K562 (cell line): Measurements from ENCODE around the gene CHD6. TPM values are rescaled to one million over a fixed set of nuclear protein-coding genes. Genes with fewer than 3 reads are reported as not detected.
A peak's percentile ranks its signal among the peaks of the same experiment; 100 is the strongest.

Experiments
- ATAC-seq: fragments of 200-7000 bp; cut with Tn5 transposase; 3 replicates; pipeline ENCODE4 v1.9.1; 2020; ENCODE audit warnings: moderate library complexity
- BruUV-seq: library from RNA; stranded (reverse); fragments of 400-500 nt; replicated peaks from 2 replicates; lab custom pipeline; 2021; lab: Mats Ljungman, UMichigan
- CTCF ChIA-PET: fragments of 300-600 bp; formaldehyde crosslinking; extraction: SDS; loops from one replicate; lab custom pipeline; 2021; ENCODE audit warnings: low intra/inter-chr PET ratio; lab: Yijun Ruan, JAX
- POLR2A ChIA-PET: fragments of 300-600, 350-650 bp; sonication (Branson Sonifier 250); formaldehyde crosslinking; extraction: SDS; loops from one replicate; lab custom pipeline; 2021; ENCODE audit warnings: antibody characterized with exemption, inconsistent platforms; lab: Yijun Ruan, JAX
- DNase-seq, 4 experiments: peaks; one replicate each; pipeline versions ENCODE4 v3.0.0 to v3.0.0-alpha.2; 2011 to 2018; ENCODE audit warnings: low spot score in 3 of 4, mixed read lengths in 3 of 4; ENCODE audit errors: extremely low read depth in 1 of 4
- FAIRE-seq: peaks from 2 replicates; lab custom pipeline; 2011; peaks lifted over from hg19 to GRCh38; lab: Jason Lieb, UNC
- H2AFZ ChIP-seq: 2 replicates; pipeline ENCODE4 v1.6.0; 2011; ENCODE audit warnings: low read depth, low read length, control low read depth, inconsistent platforms
- H3K27ac ChIP-seq: fragments of 200-600 bp; 3 replicates; pipeline ENCODE4 v1.8.0; 2011; ENCODE audit warnings: low read depth, mild to moderate bottlenecking, control low read depth, inconsistent platforms, low read length, moderate library complexity, mixed read lengths; ENCODE audit errors: extremely low read depth
- H3K27me3 ChIP-seq, 2 experiments: fragments of 300-600 bp in 1 of 2; 2 replicates in 1 of 2; 3 replicates in 1 of 2; pipeline versions ENCODE4 v1.6.0 to v1.8.0; 2011; ENCODE audit warnings: inconsistent platforms in 2 of 2, low read length in 2 of 2, mild to moderate bottlenecking in 1 of 2, mixed read lengths in 1 of 2, moderate library complexity in 1 of 2; ENCODE audit not compliant: control insufficient read depth in 2 of 2, insufficient read depth in 2 of 2
- H3K36me3 ChIP-seq: fragments of 300-600 bp; 3 replicates; pipeline ENCODE4 v1.8.0; 2011; ENCODE audit warnings: mild to moderate bottlenecking, low read length, inconsistent platforms; ENCODE audit not compliant: control insufficient read depth, insufficient read depth
- H3K4me1 ChIP-seq, 2 experiments: fragments of 200-600 bp in 1 of 2; replicated peaks in 1 of 2; 2 replicates in 1 of 2; 3 replicates in 1 of 2; pipeline versions ENCODE4 v1.5.1 to v1.8.0; 2011; ENCODE audit warnings: inconsistent platforms in 2 of 2, low read length in 2 of 2, mild to moderate bottlenecking in 1 of 2, mixed read lengths in 1 of 2, moderate library complexity in 1 of 2; ENCODE audit not compliant: control insufficient read depth in 2 of 2, insufficient read depth in 2 of 2
- H3K4me2 ChIP-seq: 2 replicates; pipeline ENCODE4 v1.6.1; 2011; ENCODE audit warnings: low read length, control low read depth, inconsistent platforms, mixed read lengths; ENCODE audit not compliant: insufficient read depth
- H3K4me3 ChIP-seq: fragments of 200-600 bp; sonication (generic), shearing (Covaris generic); 2 replicates; pipeline ENCODE4 v1.5.1; 2016; ENCODE audit warnings: control low read depth, inconsistent platforms
- H3K79me2 ChIP-seq: fragments of 200-600 bp; 3 replicates; pipeline ENCODE4 v1.8.0; 2011; ENCODE audit warnings: low read length, inconsistent platforms; ENCODE audit not compliant: control insufficient read depth, insufficient read depth
- H3K9ac ChIP-seq, 2 experiments: 2 replicates each; pipeline versions ENCODE4 v1.6.0 to v1.6.1; 2011; ENCODE audit warnings: low read depth in 2 of 2, low read length in 2 of 2, control low read depth in 1 of 2, inconsistent platforms in 1 of 2, mild to moderate bottlenecking in 1 of 2, mixed read lengths in 1 of 2; ENCODE audit not compliant: insufficient read depth in 1 of 2
- H3K9me1 ChIP-seq: one replicate; pipeline ENCODE4 v1.6.0; 2011; ENCODE audit warnings: inconsistent platforms, mild to moderate bottlenecking, low read length, moderate library complexity; ENCODE audit not compliant: control insufficient read depth, insufficient read depth
- H3K9me3 ChIP-seq: replicated peaks from 2 replicates; pipeline ENCODE4 v1.5.1; 2011; ENCODE audit warnings: low read depth, low read length, inconsistent platforms; ENCODE audit not compliant: control insufficient read depth, insufficient read depth
- H4K20me1 ChIP-seq: replicated peaks from 2 replicates; pipeline ENCODE4 v1.6.1; 2011; ENCODE audit warnings: low read length, inconsistent platforms, mixed read lengths; ENCODE audit not compliant: control insufficient read depth, insufficient read depth
- BACH1 ChIP-seq: fragments of 200-800 bp; sonication (Bioruptor generic); IDR thresholded peaks from 2 replicates; pipeline ENCODE4 v1.6.1; 2016; ENCODE audit warnings: missing genetic modification characterization, missing compliant biosample characterization
- HDAC2 ChIP-seq: fragments of 450-650 bp; IDR thresholded peaks from 2 replicates; pipeline ENCODE4 v1.6.1; 2016; ENCODE audit warnings: mild to moderate bottlenecking
- JUND ChIP-seq, 2 experiments: IDR thresholded peaks; 2 replicates in 1 of 2; 3 replicates in 1 of 2; pipeline ENCODE4 v1.6.1; 2011; ENCODE audit warnings: borderline replicate concordance in 2 of 2, low read depth in 2 of 2, low read length in 2 of 2, improper control_type of control experiment in 1 of 2, missing biosample characterization in 1 of 2, missing genetic modification characterization in 1 of 2, missing genetic modification reagents in 1 of 2
- MCM3 ChIP-seq: fragments of 450-650 bp; IDR thresholded peaks from 2 replicates; pipeline ENCODE4 v1.6.1; 2016
- NR3C1 ChIP-seq: sonication (generic); formaldehyde crosslinking; IDR thresholded peaks from 2 replicates; pipeline ENCODE4 v1.8.1; 2022; ENCODE audit warnings: missing genetic modification reagents
- TCF7L2 ChIP-seq: fragments of 150-350 bp; IDR thresholded peaks from 2 replicates; pipeline ENCODE4 v1.6.1; 2016; ENCODE audit warnings: low read depth, mild to moderate bottlenecking, low read length, moderate library complexity
- TEAD4 ChIP-seq, 2 experiments: sonication (generic) in 1 of 2; formaldehyde crosslinking in 1 of 2; IDR thresholded peaks; 2 replicates each; pipeline versions ENCODE4 v1.6.1 to v1.8.0; 2012 to 2022; ENCODE audit warnings: borderline replicate concordance in 1 of 2, inconsistent platforms in 1 of 2, low read length in 1 of 2, mild to moderate bottlenecking in 1 of 2, missing genetic modification reagents in 1 of 2
- ZFPM2 ChIP-seq: fragments of 250-450 bp; sonication (Bioruptor Pico); IDR thresholded peaks from 2 replicates; pipeline ENCODE4 v1.5.1; 2022; ENCODE audit warnings: mild to moderate bottlenecking
- ZNF75A ChIP-seq: fragments of 450-650 bp; formaldehyde crosslinking; IDR thresholded peaks from 2 replicates; pipeline ENCODE4 v1.4.0; 2020; ENCODE audit warnings: mild to moderate bottlenecking
- ZNF778 ChIP-seq: fragments of 450-650 bp; formaldehyde crosslinking; IDR thresholded peaks from 2 replicates; pipeline ENCODE4 v1.4.0; 2020; ENCODE audit warnings: mild to moderate bottlenecking, moderate library complexity
- WGBS: fragments of 100-300 bp; shearing (Covaris generic); methylation state at CpG from one replicate; pipeline ENCODE4 v1.1.6; 2016; ENCODE audit warnings: low coverage, mixed read lengths; ENCODE audit not compliant: insufficient coverage; ENCODE audit errors: missing lambda C conversion rate; 5-methylcytosine and 5-hydroxymethylcytosine counted together
- in situ Hi-C: fragments of 300-500 bp; cut with MboI; formaldehyde crosslinking; loops from 4 replicates; pipeline ENCODE4 v1.15.0; 2018; ENCODE audit warnings: inconsistent platforms, mixed read lengths
- intact Hi-C: fragments of 100-400 bp; cut with micrococcal nuclease; formaldehyde crosslinking; loops from 2 replicates; pipeline ENCODE4 v1.14.2; 2022
- polyA plus RNA-seq, 8 experiments: library from polyadenylated mRNA; depleted of rRNA in 4 of 8; stranded (reverse) in 5 of 8; unstranded in 3 of 8; fragments of >200 nt; fragmentation: Nextera tagmentation in 2 of 8; fragmentation: Illumina TruSeq in 1 of 8; extraction: Ambion mirVana in 2 of 8; extraction: Trizol in 1 of 8; gene quantifications; 2 replicates each; pipeline versions ENCODE4 v1.2.1 to v1.2.3, GENCODE V29; 2011 to 2014; ENCODE audit warnings: inconsistent platforms in 1 of 8, missing spikeins in 1 of 8
- total RNA-seq, 7 experiments: library from RNA; depleted of rRNA in 6 of 7; stranded (reverse); fragments of >200 nt in 6 of 7; fragmentation: Illumina TruSeq in 2 of 7; extraction: Trizol in 2 of 7; gene quantifications; 2 replicates each; pipeline versions ENCODE4 v1.2.1 to v1.2.3, GENCODE V29; 2011 to 2021; ENCODE audit warnings: low replicate concordance in 1 of 7
- TF ChIP-seq, protein P1 (sequence below): fragments of 450-650 bp; formaldehyde crosslinking; IDR thresholded peaks from 2 replicates; pipeline ENCODE4 v1.4.0; 2022; ENCODE audit warnings: missing genetic modification characterization
- TF ChIP-seq, protein P2 (sequence below): fragments of 250-450 bp; sonication (Bioruptor Pico); IDR thresholded peaks from 2 replicates; pipeline ENCODE4 v1.5.0; 2020; ENCODE audit warnings: mild to moderate bottlenecking, borderline replicate concordance
- TF ChIP-seq, protein P3 (sequence below), 2 experiments: fragments of 450-650 bp; IDR thresholded peaks; 2 replicates each; pipeline ENCODE4 v1.6.1; 2016
- TF ChIP-seq, protein P4 (sequence below): fragments of 450-650 bp; formaldehyde crosslinking; IDR thresholded peaks from 2 replicates; pipeline ENCODE4 v1.4.0; 2020; ENCODE audit warnings: mild to moderate bottlenecking, moderate library complexity

Gene CHD6
- total and polyA plus RNA-seq, 9 of the 15 experiments (the other 6 are each of a cell fraction or from before 2014, with no cell fraction given), result 3.9 to 24.2 (median 12.8) TPM

DNA sequence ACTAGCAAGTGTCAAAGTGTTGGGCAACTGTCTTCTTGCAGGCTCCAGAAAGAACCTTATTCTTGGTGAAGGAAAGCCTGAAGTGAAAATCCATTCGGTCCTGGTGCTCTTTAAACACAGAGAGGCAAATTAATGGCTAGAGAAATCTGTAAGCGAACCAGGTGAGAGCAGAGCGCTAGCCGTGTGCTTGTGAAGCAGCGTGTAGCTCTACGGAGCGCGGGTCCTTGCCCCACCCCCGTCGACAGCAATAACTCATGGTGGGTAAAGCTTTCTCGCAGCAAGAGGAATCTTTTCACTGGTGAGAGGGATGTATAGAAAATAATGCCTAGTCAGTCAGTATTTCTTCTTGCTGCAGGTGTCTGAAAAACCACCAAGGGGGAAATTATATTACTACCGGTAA, 214.6 kb downstream of the CHD6 start:
- no peaks in the 10 kb centered on the region; the same call in 1 of the 2 replicates for H4K20me1 ChIP-seq
- in situ Hi-C loops (no loop called here), intact Hi-C loops (no loop called here)
- ChIA-PET CTCF (no interaction called here), POLR2A (no interaction called here)
- H3K9me3 ChIP-seq, result no peaks in the 10 kb centered on the region
- 82% methylated on average over 12 of the region's 12 CpGs for WGBS
- peaks cover 0 to 4% of the 10 kb centered on the region in 2 experiments; a peak in 3 of 5 replicates for H3K4me1 ChIP-seq
- H3K27ac ChIP-seq, result no peak overlapping the region
- peaks cover 34% of the 10 kb centered on the region; the same call in 2 of the 3 replicates for H3K36me3 ChIP-seq
- H3K79me2 ChIP-seq, result no peaks in the 10 kb centered on the region
- H3K4me2 ChIP-seq, result no peak overlapping the region
- no peak overlapping the region for H3K9ac ChIP-seq
- no peak for ATAC-seq
- BruUV-seq, result TSS peak; percentile 14
- no peak overlapping the region for H2AFZ ChIP-seq
- no peak for DNase-seq
- no peak overlapping the region for H3K4me3 ChIP-seq
- H3K9me1 ChIP-seq, result no peaks in the 10 kb centered on the region
- no peak for FAIRE-seq
- H3K27me3 ChIP-seq, result no peaks in the 10 kb centered on the region
- TF ChIP-seq TCF7L2, result no peak
- no peak for TF ChIP-seq JUND (IDR thresholded peaks at IDR 0.05; ENCODE audit: borderline replicate concordance, low read depth, low read length)
- TF ChIP-seq JUND (tag; IDR thresholded peaks at IDR 0.05; ENCODE audit: borderline replicate concordance, low read depth, low read length), result no peak
- TF ChIP-seq, protein P1, sequence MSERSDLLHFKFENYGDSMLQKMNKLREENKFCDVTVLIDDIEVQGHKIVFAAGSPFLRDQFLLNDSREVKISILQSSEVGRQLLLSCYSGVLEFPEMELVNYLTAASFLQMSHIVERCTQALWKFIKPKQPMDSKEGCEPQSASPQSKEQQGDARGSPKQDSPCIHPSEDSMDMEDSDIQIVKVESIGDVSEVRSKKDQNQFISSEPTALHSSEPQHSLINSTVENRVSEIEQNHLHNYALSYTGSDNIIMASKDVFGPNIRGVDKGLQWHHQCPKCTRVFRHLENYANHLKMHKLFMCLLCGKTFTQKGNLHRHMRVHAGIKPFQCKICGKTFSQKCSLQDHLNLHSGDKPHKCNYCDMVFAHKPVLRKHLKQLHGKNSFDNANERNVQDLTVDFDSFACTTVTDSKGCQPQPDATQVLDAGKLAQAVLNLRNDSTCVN (CRISPR knock-in tag), result no peak
- no peak for TF ChIP-seq ZNF778 (CRISPR knock-in tag)
- no peak for TF ChIP-seq ZFPM2 (CRISPR knock-in tag)
- TF ChIP-seq BACH1 (tag), result no peak
- TF ChIP-seq TEAD4 (IDR thresholded peaks at IDR 0.05; ENCODE audit: low read length), result no peak
- TF ChIP-seq TEAD4 (CRISPR knock-in tag; IDR thresholded peaks at IDR 0.05; ENCODE audit: borderline replicate concordance), result no peak
- TF ChIP-seq, protein P2, sequence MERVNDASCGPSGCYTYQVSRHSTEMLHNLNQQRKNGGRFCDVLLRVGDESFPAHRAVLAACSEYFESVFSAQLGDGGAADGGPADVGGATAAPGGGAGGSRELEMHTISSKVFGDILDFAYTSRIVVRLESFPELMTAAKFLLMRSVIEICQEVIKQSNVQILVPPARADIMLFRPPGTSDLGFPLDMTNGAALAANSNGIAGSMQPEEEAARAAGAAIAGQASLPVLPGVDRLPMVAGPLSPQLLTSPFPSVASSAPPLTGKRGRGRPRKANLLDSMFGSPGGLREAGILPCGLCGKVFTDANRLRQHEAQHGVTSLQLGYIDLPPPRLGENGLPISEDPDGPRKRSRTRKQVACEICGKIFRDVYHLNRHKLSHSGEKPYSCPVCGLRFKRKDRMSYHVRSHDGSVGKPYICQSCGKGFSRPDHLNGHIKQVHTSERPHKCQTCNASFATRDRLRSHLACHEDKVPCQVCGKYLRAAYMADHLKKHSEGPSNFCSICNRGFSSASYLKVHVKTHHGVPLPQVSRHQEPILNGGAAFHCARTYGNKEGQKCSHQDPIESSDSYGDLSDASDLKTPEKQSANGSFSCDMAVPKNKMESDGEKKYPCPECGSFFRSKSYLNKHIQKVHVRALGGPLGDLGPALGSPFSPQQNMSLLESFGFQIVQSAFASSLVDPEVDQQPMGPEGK, result no peak
- TF ChIP-seq NR3C1, result no peak
- no peak for TF ChIP-seq ZNF75A (CRISPR knock-in tag)
- TF ChIP-seq MCM3, result no peak
- no peak for TF ChIP-seq HDAC2
- TF ChIP-seq, protein P3, sequence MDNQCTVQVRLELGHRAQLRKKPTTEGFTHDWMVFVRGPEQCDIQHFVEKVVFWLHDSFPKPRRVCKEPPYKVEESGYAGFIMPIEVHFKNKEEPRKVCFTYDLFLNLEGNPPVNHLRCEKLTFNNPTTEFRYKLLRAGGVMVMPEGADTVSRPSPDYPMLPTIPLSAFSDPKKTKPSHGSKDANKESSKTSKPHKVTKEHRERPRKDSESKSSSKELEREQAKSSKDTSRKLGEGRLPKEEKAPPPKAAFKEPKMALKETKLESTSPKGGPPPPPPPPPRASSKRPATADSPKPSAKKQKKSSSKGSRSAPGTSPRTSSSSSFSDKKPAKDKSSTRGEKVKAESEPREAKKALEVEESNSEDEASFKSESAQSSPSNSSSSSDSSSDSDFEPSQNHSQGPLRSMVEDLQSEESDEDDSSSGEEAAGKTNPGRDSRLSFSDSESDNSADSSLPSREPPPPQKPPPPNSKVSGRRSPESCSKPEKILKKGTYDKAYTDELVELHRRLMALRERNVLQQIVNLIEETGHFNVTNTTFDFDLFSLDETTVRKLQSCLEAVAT (IDR thresholded peaks at IDR 0.05), result no peak
- TF ChIP-seq, protein P4, sequence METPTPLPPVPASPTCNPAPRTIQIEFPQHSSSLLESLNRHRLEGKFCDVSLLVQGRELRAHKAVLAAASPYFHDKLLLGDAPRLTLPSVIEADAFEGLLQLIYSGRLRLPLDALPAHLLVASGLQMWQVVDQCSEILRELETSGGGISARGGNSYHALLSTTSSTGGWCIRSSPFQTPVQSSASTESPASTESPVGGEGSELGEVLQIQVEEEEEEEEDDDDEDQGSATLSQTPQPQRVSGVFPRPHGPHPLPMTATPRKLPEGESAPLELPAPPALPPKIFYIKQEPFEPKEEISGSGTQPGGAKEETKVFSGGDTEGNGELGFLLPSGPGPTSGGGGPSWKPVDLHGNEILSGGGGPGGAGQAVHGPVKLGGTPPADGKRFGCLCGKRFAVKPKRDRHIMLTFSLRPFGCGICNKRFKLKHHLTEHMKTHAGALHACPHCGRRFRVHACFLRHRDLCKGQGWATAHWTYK, result no peak
